Measurements from ENCODE around the gene RYR3.

The RYR3 gene

DNA sequence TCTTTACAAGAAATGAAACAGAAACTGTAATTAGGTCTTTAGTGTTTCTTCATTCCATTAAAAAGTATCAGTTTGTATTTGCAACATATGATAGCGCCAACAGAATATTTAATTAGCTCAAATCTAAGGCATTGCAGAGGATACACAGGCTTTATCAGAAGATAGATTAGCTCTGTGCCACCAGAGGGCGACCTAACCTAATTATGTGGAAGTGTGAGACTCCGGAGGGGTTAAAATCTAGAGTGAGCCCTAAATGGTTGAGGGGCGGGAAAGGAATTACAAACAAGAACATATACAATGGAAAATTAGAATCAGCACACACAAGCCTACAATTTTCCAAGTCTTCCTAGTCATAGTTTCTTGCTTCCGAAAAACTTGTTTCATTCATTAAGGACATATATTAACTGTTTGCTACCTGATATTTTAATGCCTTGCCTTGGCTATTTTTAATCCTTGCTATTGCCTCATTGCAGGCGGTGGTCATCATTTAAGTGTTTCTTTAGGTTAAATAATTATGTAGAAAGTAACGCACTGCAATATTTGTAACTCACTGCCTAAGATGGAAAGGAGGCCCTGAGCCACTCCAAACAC lies 18.0 kb upstream of the RYR3 start:
- 64% methylated on average over 1 of the region's 7 CpGs for WGBS
- Histone ChIP-seq H2BK5ac (ENCODE audit: low read depth, low read length, poor library complexity, severe bottlenecking) (no peak overlapping the region), H3K4me1 (ENCODE audit: control insufficient read depth, insufficient read depth, low read depth, low read length) (peaks cover 6% of the 10 kb centered on the region), H3K4me2 (ENCODE audit: low read length, poor library complexity, severe bottlenecking) (no peak overlapping the region), H2BK12ac (ENCODE audit: low read length in 2 of 2) (no peak overlapping the region), H3K4ac (ENCODE audit: low read depth in 1 of 2, low read length in 2 of 2) (no peak overlapping the region), H2BK120ac (ENCODE audit: low read depth, low read length) (no peak overlapping the region), H3K36me3 (ENCODE audit: control insufficient read depth in 1 of 2, insufficient read depth in 2 of 2, low read depth in 1 of 2, low read length in 2 of 2) (no peaks in the 10 kb centered on the region), H3K79me1 (replicated peaks; ENCODE audit: low read length, poor library complexity, severe bottlenecking) (no peaks in the 10 kb centered on the region), H3K27me3 (ENCODE audit: control insufficient read depth in 1 of 2, insufficient read depth in 1 of 2, low read length in 2 of 2) (peaks cover 0 to 25% of the 10 kb centered on the region in 2 experiments), H3K9me3 (ENCODE audit: control insufficient read depth, low read length) (no peaks in the 10 kb centered on the region), H4K8ac (ENCODE audit: low read length) (no peak overlapping the region), H2AK5ac (ENCODE audit: low read length, severe bottlenecking) (no peak overlapping the region), H3K23ac (ENCODE audit: low read length in 2 of 2) (no peak overlapping the region), H3K4me3 (ENCODE audit: insufficient read depth in 1 of 2, low read depth in 1 of 2, low read length in 2 of 2) (no peak overlapping the region), H3K27ac (ENCODE audit: low read length, poor library complexity, severe bottlenecking) (no peak overlapping the region), H3K14ac (ENCODE audit: low read length in 2 of 2) (no peak overlapping the region), H3K9ac (ENCODE audit: low read length) (no peak overlapping the region), H2BK15ac (ENCODE audit: low read depth, poor library complexity, severe bottlenecking) (no peak overlapping the region), H4K91ac (ENCODE audit: low read length) (no peak overlapping the region), H3K18ac (ENCODE audit: low read depth in 1 of 2, low read length in 2 of 2) (no peak overlapping the region), H2AFZ (ENCODE audit: low read depth, low read length) (no peak overlapping the region)
- DNase-seq = peak; percentile 57

DNA sequence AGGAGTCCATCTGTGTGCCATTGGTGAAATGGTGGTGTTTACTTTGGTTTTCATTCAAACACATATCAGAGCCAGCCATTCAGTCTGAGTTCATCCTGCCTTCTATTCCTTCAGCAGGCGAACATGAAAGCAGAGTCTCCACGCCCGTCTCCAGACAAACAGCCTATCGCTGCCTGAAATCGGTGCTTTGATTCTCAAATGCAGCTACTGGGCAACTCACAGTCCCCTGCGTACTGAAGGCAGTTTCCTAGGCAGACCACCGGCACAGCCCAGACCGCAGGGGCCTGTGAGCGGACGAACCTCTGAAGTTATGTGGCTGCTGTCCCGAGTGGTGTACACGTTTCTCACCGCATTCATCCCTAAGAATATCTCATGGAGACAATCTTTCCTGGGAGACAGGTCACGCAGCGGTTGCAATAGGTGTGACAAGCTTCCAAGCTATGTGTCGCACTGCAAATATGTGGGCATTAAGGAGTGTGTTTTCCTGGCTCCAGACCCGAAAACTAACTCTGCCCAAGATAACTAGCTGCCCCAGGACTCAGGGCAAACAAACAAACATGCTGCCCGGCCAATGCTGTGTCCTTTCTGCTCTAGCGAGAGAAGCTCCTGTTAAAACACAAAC lies 16.9 kb upstream of the RYR3 start:
- H4K91ac ChIP-seq (ENCODE audit: low read length) = no peak overlapping the region
- H3K14ac ChIP-seq (ENCODE audit: low read length in 2 of 2) = no peak overlapping the region
- no peak overlapping the region for H2BK120ac ChIP-seq (ENCODE audit: low read depth, low read length)
- H3K23ac ChIP-seq (ENCODE audit: low read length in 2 of 2) = no peak overlapping the region
- H3K4me2 ChIP-seq (ENCODE audit: low read length, poor library complexity, severe bottlenecking) = no peak overlapping the region
- H3K4ac ChIP-seq (ENCODE audit: low read depth in 1 of 2, low read length in 2 of 2) = no peak overlapping the region
- no peak overlapping the region for H2BK5ac ChIP-seq (ENCODE audit: low read depth, low read length, poor library complexity, severe bottlenecking)
- no peak overlapping the region for H2BK15ac ChIP-seq (ENCODE audit: low read depth, poor library complexity, severe bottlenecking)
- H3K4me1 ChIP-seq (ENCODE audit: control insufficient read depth, insufficient read depth, low read depth, low read length) = peaks cover 6% of the 10 kb centered on the region
- peak overlapping the region in 1 of 2 experiments; percentile 19 for H3K4me3 ChIP-seq (ENCODE audit: insufficient read depth in 1 of 2, low read depth in 1 of 2, low read length in 2 of 2)
- H3K27ac ChIP-seq (ENCODE audit: low read length, poor library complexity, severe bottlenecking) = no peak overlapping the region
- H2AFZ ChIP-seq (ENCODE audit: low read depth, low read length) = no peak overlapping the region
- H2BK12ac ChIP-seq (ENCODE audit: low read length in 2 of 2) = no peak overlapping the region
- no peak overlapping the region for H4K8ac ChIP-seq (ENCODE audit: low read length)
- H3K9ac ChIP-seq (ENCODE audit: low read length) = peak overlapping the region; percentile 28
- H3K36me3 ChIP-seq (ENCODE audit: control insufficient read depth in 1 of 2, insufficient read depth in 2 of 2, low read depth in 1 of 2, low read length in 2 of 2) = no peaks in the 10 kb centered on the region
- no peaks in the 10 kb centered on the region for H3K9me3 ChIP-seq (ENCODE audit: control insufficient read depth, low read length)
- WGBS = 89% methylated on average over 19 of the region's 19 CpGs
- no peaks in the 10 kb centered on the region for H3K79me1 ChIP-seq (replicated peaks; ENCODE audit: low read length, poor library complexity, severe bottlenecking)
- DNase-seq = no peak
- peak overlapping the region; percentile 29 for H2AK5ac ChIP-seq (ENCODE audit: low read length, severe bottlenecking)
- peaks cover 0 to 21% of the 10 kb centered on the region in 2 experiments for H3K27me3 ChIP-seq (ENCODE audit: control insufficient read depth in 1 of 2, insufficient read depth in 1 of 2, low read length in 2 of 2)
- H3K18ac ChIP-seq (ENCODE audit: low read depth in 1 of 2, low read length in 2 of 2) = no peak overlapping the region

DNA sequence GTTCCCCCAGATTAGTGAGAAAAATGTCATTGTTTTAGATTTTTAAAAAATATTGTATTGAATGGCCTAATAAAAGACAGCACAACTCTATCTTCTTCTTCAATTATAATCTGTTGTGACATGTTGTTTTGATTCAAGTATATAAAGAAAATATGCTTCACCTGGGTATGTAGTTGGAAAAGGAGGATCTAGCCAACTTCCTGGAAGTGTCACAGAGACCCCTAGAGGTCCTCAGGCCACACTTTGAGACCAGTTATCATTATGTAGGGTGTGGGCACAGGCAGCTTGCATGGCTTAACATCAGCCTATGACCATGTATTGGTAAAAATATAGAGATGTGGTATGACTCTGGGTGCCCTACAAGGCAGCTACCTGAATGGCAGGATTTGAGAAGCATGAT lies 14.7 kb upstream of the RYR3 start:
- Histone ChIP-seq H3K79me1 (replicated peaks; ENCODE audit: low read length, poor library complexity, severe bottlenecking) (no peaks in the 10 kb centered on the region), H4K91ac (ENCODE audit: low read length) (no peak overlapping the region), H2AFZ (ENCODE audit: low read depth, low read length) (no peak overlapping the region), H3K4ac (ENCODE audit: low read depth in 1 of 2, low read length in 2 of 2) (no peak overlapping the region), H3K4me3 (ENCODE audit: insufficient read depth in 1 of 2, low read depth in 1 of 2, low read length in 2 of 2) (no peak overlapping the region), H3K9ac (ENCODE audit: low read length) (no peak overlapping the region), H2BK5ac (ENCODE audit: low read depth, low read length, poor library complexity, severe bottlenecking) (no peak overlapping the region), H3K23ac (ENCODE audit: low read length in 2 of 2) (no peak overlapping the region), H3K27ac (ENCODE audit: low read length, poor library complexity, severe bottlenecking) (no peak overlapping the region), H3K18ac (ENCODE audit: low read depth in 1 of 2, low read length in 2 of 2) (no peak overlapping the region), H2AK5ac (ENCODE audit: low read length, severe bottlenecking) (no peak overlapping the region), H3K4me1 (ENCODE audit: control insufficient read depth, insufficient read depth, low read depth, low read length) (peaks cover 6% of the 10 kb centered on the region), H4K8ac (ENCODE audit: low read length) (no peak overlapping the region), H3K9me3 (ENCODE audit: control insufficient read depth, low read length) (no peaks in the 10 kb centered on the region), H3K14ac (ENCODE audit: low read length in 2 of 2) (no peak overlapping the region), H3K27me3 (ENCODE audit: control insufficient read depth in 1 of 2, insufficient read depth in 1 of 2, low read length in 2 of 2) (peaks cover 9 to 31% of the 10 kb centered on the region in 2 experiments), H3K4me2 (ENCODE audit: low read length, poor library complexity, severe bottlenecking) (no peak overlapping the region), H2BK120ac (ENCODE audit: low read depth, low read length) (no peak overlapping the region), H2BK12ac (ENCODE audit: low read length in 2 of 2) (no peak overlapping the region), H2BK15ac (ENCODE audit: low read depth, poor library complexity, severe bottlenecking) (no peak overlapping the region), H3K36me3 (ENCODE audit: control insufficient read depth in 1 of 2, insufficient read depth in 2 of 2, low read depth in 1 of 2, low read length in 2 of 2) (no peaks in the 10 kb centered on the region)
- DNase-seq = no peak

DNA sequence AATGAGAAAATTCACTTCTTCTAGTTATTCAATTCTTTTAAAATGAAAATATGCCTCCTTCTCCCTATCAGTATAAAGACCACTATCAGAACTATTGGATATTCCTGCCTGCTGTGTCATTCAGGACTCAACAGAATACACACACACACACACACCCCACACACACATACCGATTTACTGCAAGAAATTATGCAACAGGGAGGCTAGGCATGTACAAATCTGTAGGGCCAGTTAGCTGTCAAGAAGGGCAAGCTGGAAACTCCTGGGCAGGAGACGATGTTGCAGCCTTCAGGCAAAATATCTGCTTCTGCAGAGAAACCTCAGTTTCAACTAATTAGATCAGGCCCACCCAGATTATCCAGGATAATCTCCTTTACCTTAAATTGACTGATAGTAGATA lies 13.9 kb upstream of the RYR3 start:
- Histone ChIP-seq H3K4ac (ENCODE audit: low read depth in 1 of 2, low read length in 2 of 2) (no peak overlapping the region), H2AFZ (ENCODE audit: low read depth, low read length) (no peak overlapping the region), H3K9me3 (ENCODE audit: control insufficient read depth, low read length) (no peaks in the 10 kb centered on the region), H3K4me3 (ENCODE audit: insufficient read depth in 1 of 2, low read depth in 1 of 2, low read length in 2 of 2) (no peak overlapping the region), H4K8ac (ENCODE audit: low read length) (no peak overlapping the region), H2AK5ac (ENCODE audit: low read length, severe bottlenecking) (no peak overlapping the region), H3K27ac (ENCODE audit: low read length, poor library complexity, severe bottlenecking) (no peak overlapping the region), H4K91ac (ENCODE audit: low read length) (no peak overlapping the region), H3K27me3 (ENCODE audit: control insufficient read depth in 1 of 2, insufficient read depth in 1 of 2, low read length in 2 of 2) (peaks cover 13 to 34% of the 10 kb centered on the region in 2 experiments), H3K9ac (ENCODE audit: low read length) (no peak overlapping the region), H3K23ac (ENCODE audit: low read length in 2 of 2) (no peak overlapping the region), H2BK120ac (ENCODE audit: low read depth, low read length) (no peak overlapping the region), H3K36me3 (ENCODE audit: control insufficient read depth in 1 of 2, insufficient read depth in 2 of 2, low read depth in 1 of 2, low read length in 2 of 2) (no peaks in the 10 kb centered on the region), H3K4me1 (ENCODE audit: control insufficient read depth, insufficient read depth, low read depth, low read length) (peaks cover 6% of the 10 kb centered on the region), H2BK5ac (ENCODE audit: low read depth, low read length, poor library complexity, severe bottlenecking) (no peak overlapping the region), H2BK12ac (ENCODE audit: low read length in 2 of 2) (no peak overlapping the region), H3K14ac (ENCODE audit: low read length in 2 of 2) (no peak overlapping the region), H2BK15ac (ENCODE audit: low read depth, poor library complexity, severe bottlenecking) (no peak overlapping the region), H3K4me2 (ENCODE audit: low read length, poor library complexity, severe bottlenecking) (no peak overlapping the region), H3K79me1 (replicated peaks; ENCODE audit: low read length, poor library complexity, severe bottlenecking) (no peaks in the 10 kb centered on the region), H3K18ac (ENCODE audit: low read depth in 1 of 2, low read length in 2 of 2) (no peak overlapping the region)
- 85% methylated on average over 2 of the region's 2 CpGs for WGBS
- no peak for DNase-seq

Measured in mesenchymal stem cell (in vitro differentiated cells and primary cell).